Jurkat, Clone E6-1 (cell line): Measurements from ENCODE around the gene TOR1B.

Source experiments
- DNase-seq: peaks from one replicate; pipeline ENCODE4 v3.0.0-alpha.2; 2011; ENCODE audit warnings: low read depth, low spot score
- H3K4me3 ChIP-seq: 2 replicates; pipeline ENCODE4 v1.5.1; 2011; ENCODE audit warnings: mild to moderate bottlenecking, low read length, control low read depth, moderate library complexity

TOR1B gene

GRCh38 chr9:129835860-129836223 lies 32.9 kb downstream of the TOR1B start:
- no peak for DNase-seq
- H3K4me3 ChIP-seq, result peak overlapping the region; percentile 89

GRCh38 chr9:129836311-129837007 lies 33.5 kb downstream of the TOR1B start:
- H3K4me3 ChIP-seq, result peak overlapping the region; percentile 89
- DNase-seq, result no peak

- DNase-seq, result no peak
- no peak overlapping the region for H3K4me3 ChIP-seq
Observed at GRCh38 chr9:129838707-129839259, 35.8 kb downstream of the TOR1B start.

- no peak overlapping the region for H3K4me3 ChIP-seq
- DNase-seq, result no peak
Observed at GRCh38 chr9:129839324-129840023, 36.5 kb downstream of the TOR1B start.

GRCh38 chr9:129840034-129840433 lies 37.0 kb downstream of the TOR1B start:
- no peak overlapping the region for H3K4me3 ChIP-seq
- peak; percentile 69 for DNase-seq

- no peak overlapping the region for H3K4me3 ChIP-seq
- DNase-seq, result no peak
Observed at GRCh38 chr9:129841071-129841470, 38.1 kb downstream of the TOR1B start.

- no peak overlapping the region for H3K4me3 ChIP-seq
- no peak for DNase-seq
Observed at GRCh38 chr9:129845373-129845772, 42.4 kb downstream of the TOR1B start.

GRCh38 chr9:129848712-129849441 lies 45.9 kb downstream of the TOR1B start:
- DNase-seq, result no peak
- no peak overlapping the region for H3K4me3 ChIP-seq

- no peak for DNase-seq
Observed at GRCh38 chr9:129849901-129850300, 46.9 kb downstream of the TOR1B start.

GRCh38 chr9:129850821-129851550 lies 48.0 kb downstream of the TOR1B start:
- H3K4me3 ChIP-seq, result peak overlapping the region; percentile 18; the same call in 1 of the 2 replicates
- DNase-seq, result no peak

More at GRCh38 chr9:129849901-129850300, 46.9 kb downstream of the TOR1B start:
- no peak overlapping the region for H3K4me3 ChIP-seq

- DNase-seq, result no peak
- no peak overlapping the region for H3K4me3 ChIP-seq
Observed at GRCh38 chr9:129851821-129852220, 48.8 kb downstream of the TOR1B start.

GRCh38 chr9:129852579-129852978 lies 49.6 kb downstream of the TOR1B start:
- H3K4me3 ChIP-seq, result no peak overlapping the region
- no peak for DNase-seq

GRCh38 chr9:129853614-129854013 lies 50.6 kb downstream of the TOR1B start:
- no peak overlapping the region for H3K4me3 ChIP-seq
- DNase-seq, result peak; percentile 80

GRCh38 chr9:129854588-129855110 lies 51.7 kb downstream of the TOR1B start:
- peak overlapping the region; percentile 30 for H3K4me3 ChIP-seq
- DNase-seq, result peak; percentile 98

- H3K4me3 ChIP-seq, result no peak overlapping the region
- DNase-seq, result no peak
Observed at GRCh38 chr9:129857207-129857606, 54.2 kb downstream of the TOR1B start.

GRCh38 chr9:129858167-129858962 lies 55.4 kb downstream of the TOR1B start:
- no peak overlapping the region for H3K4me3 ChIP-seq
- DNase-seq, result no peak
